Keratinocyte (primary cell): ENCODE measurements around the gene CNN1. TPM values are rescaled to one million over a fixed set of nuclear protein-coding genes. Genes with fewer than 3 reads are reported as not detected.

Source experiments
- DNase-seq: peaks from one replicate; pipeline ENCODE4 v3.0.0-alpha.2; 2011; ENCODE audit warnings: low read depth, missing footprints, low spot score
- FAIRE-seq: peaks from 2 replicates; lab custom pipeline; 2011; peaks lifted over from hg19 to GRCh38; lab: Jason Lieb, UNC
- H2AFZ ChIP-seq: 2 replicates; pipeline ENCODE4 v1.6.0; 2012; ENCODE audit warnings: low read length, control low read depth, inconsistent platforms; ENCODE audit not compliant: control insufficient read depth
- H3K27ac ChIP-seq: 2 replicates; pipeline ENCODE4 v1.5.1; 2011; ENCODE audit warnings: low read length; ENCODE audit not compliant: control insufficient read depth, insufficient read depth
- H3K27me3 ChIP-seq: 3 replicates; pipeline ENCODE4 v1.6.0; 2011; ENCODE audit warnings: low read length; ENCODE audit not compliant: control insufficient read depth, insufficient read depth; ENCODE audit errors: extremely low read depth
- H3K36me3 ChIP-seq, 2 experiments: 2 replicates in 1 of 2; 3 replicates in 1 of 2; pipeline ENCODE4 v1.5.1; 2011; ENCODE audit warnings: low read length in 2 of 2, mild to moderate bottlenecking in 1 of 2; ENCODE audit not compliant: control insufficient read depth in 2 of 2, insufficient read depth in 2 of 2; ENCODE audit errors: extremely low read depth in 1 of 2
- H3K4me1 ChIP-seq: 3 replicates; pipeline ENCODE4 v1.5.1; 2011; ENCODE audit warnings: low read length; ENCODE audit not compliant: control insufficient read depth, insufficient read depth; ENCODE audit errors: extremely low read depth
- H3K4me2 ChIP-seq: 3 replicates; pipeline ENCODE4 v1.6.0; 2011; ENCODE audit warnings: low read depth, low read length; ENCODE audit not compliant: control insufficient read depth, insufficient read depth; ENCODE audit errors: extremely low read depth
- H3K4me3 ChIP-seq, 3 experiments: fragments of 200-600 bp in 1 of 3; sonication (generic) in 1 of 3; 2 replicates in 2 of 3; 3 replicates in 1 of 3; pipeline ENCODE4 v1.5.1; 2011 to 2016; ENCODE audit warnings: low read length in 3 of 3, mild to moderate bottlenecking in 3 of 3, control low read depth in 2 of 3, inconsistent platforms in 1 of 3, low read depth in 1 of 3, mixed read lengths in 1 of 3, mixed run types in 1 of 3, moderate library complexity in 1 of 3; ENCODE audit not compliant: control insufficient read depth in 2 of 3, insufficient read depth in 2 of 3; ENCODE audit errors: extremely low read depth in 1 of 3
- H3K79me2 ChIP-seq: 2 replicates; pipeline ENCODE4 v1.6.0; 2012; ENCODE audit warnings: low read length; ENCODE audit not compliant: control insufficient read depth, insufficient read depth
- H3K9ac ChIP-seq: 3 replicates; pipeline ENCODE4 v1.6.0; 2011; ENCODE audit warnings: low read length; ENCODE audit not compliant: control insufficient read depth, insufficient read depth; ENCODE audit errors: extremely low read depth
- H3K9me1 ChIP-seq: 3 replicates; pipeline ENCODE4 v1.6.0; 2011; ENCODE audit warnings: low read length; ENCODE audit not compliant: control insufficient read depth, insufficient read depth; ENCODE audit errors: extremely low read depth
- H3K9me3 ChIP-seq: 2 replicates; pipeline ENCODE4 v1.5.1; 2012; ENCODE audit warnings: low read depth, low read length; ENCODE audit not compliant: control insufficient read depth
- H4K20me1 ChIP-seq: 3 replicates; pipeline ENCODE4 v1.6.0; 2011; ENCODE audit warnings: low read length; ENCODE audit not compliant: control insufficient read depth, insufficient read depth; ENCODE audit errors: extremely low read depth
- EZH2 ChIP-seq: IDR thresholded peaks from one replicate; pipeline ENCODE4 v1.6.1; 2012; ENCODE audit warnings: inconsistent platforms, mild to moderate bottlenecking, low read length, moderate library complexity
- dilution Hi-C: fragments of 300-500 bp; cut with MboI; formaldehyde crosslinking; loops from one replicate; pipeline ENCODE4 v1.7.0; 2020; ENCODE audit warnings: low sequenced_read_pairs; ENCODE audit not compliant: extremely low pct_ligation_motif_present
- polyA plus RNA-seq, 5 experiments: library from polyadenylated mRNA; depleted of rRNA in 3 of 5; stranded (reverse) in 3 of 5; stranded (forward) in 1 of 5; unstranded in 1 of 5; fragments of >200 nt; gene quantifications; 1 replicate in 1 of 5; 2 replicates in 3 of 5; 3 replicates in 1 of 5; pipeline versions ENCODE4 v1.2.1 to v1.2.3, GENCODE V29; 2011 to 2012; ENCODE audit warnings: missing spikeins in 2 of 5, low read depth in 1 of 5, low replicate concordance in 1 of 5
- TF ChIP-seq, protein P1 (sequence below), 3 experiments: IDR thresholded peaks in 1 of 3; conservative IDR thresholded peaks in 1 of 3; optimal IDR thresholded peaks in 1 of 3; 2 replicates in 2 of 3; 3 replicates in 1 of 3; pipeline versions ENCODE3 to v1.5.1; 2011; ENCODE audit warnings: low read length in 3 of 3, mild to moderate bottlenecking in 3 of 3, moderate library complexity in 2 of 3, control low read depth in 1 of 3, inconsistent platforms in 1 of 3; ENCODE audit not compliant: insufficient read depth in 2 of 3; ENCODE audit errors: extremely low read depth in 1 of 3

The CNN1 gene
- polyA plus RNA-seq, 1 donor (not counting 4 experiments of a cell fraction or from before 2014, with no cell fraction given) = not detected

DNA sequence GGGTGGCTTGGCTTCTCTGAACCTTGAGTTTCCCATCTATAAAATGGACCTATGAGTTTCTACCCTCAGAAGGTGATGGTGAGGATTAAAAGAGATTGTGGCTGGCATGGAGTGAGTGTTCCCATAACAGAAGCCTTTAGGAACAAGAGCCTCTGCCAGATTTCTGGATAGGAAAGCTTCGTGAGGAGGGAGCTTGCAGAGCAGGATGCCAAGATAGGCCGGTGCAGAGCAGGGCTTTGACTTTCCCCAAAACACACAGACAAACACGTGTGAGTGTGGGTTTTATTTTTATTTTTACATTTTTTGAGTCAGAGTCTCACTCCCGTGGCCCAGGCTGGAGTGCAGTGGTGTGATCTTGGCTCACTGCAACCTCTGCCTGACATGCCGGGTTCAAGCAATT lies 3.7 kb upstream of the CNN1 start:
- H3K36me3 ChIP-seq = no peaks in the 10 kb centered on the region
- no peaks in the 10 kb centered on the region for H3K9me3 ChIP-seq
- DNase-seq (no peak), FAIRE-seq (no peak)
- H2AFZ ChIP-seq = no peak overlapping the region
- dilution Hi-C loops = no loop called here
- H3K4me3 ChIP-seq = no peak overlapping the region
- TF ChIP-seq, protein P1, sequence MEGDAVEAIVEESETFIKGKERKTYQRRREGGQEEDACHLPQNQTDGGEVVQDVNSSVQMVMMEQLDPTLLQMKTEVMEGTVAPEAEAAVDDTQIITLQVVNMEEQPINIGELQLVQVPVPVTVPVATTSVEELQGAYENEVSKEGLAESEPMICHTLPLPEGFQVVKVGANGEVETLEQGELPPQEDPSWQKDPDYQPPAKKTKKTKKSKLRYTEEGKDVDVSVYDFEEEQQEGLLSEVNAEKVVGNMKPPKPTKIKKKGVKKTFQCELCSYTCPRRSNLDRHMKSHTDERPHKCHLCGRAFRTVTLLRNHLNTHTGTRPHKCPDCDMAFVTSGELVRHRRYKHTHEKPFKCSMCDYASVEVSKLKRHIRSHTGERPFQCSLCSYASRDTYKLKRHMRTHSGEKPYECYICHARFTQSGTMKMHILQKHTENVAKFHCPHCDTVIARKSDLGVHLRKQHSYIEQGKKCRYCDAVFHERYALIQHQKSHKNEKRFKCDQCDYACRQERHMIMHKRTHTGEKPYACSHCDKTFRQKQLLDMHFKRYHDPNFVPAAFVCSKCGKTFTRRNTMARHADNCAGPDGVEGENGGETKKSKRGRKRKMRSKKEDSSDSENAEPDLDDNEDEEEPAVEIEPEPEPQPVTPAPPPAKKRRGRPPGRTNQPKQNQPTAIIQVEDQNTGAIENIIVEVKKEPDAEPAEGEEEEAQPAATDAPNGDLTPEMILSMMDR (optimal IDR thresholded peaks at IDR 0.05 in 1 of 3, IDR thresholded peaks at IDR 0.05 in 1 of 3, conservative IDR thresholded peaks at IDR 0.05 in 1 of 3; ENCODE audit: extremely low read depth in 1 of 3, insufficient read depth in 2 of 3, low read length in 3 of 3) = no peak
- no peak for TF ChIP-seq EZH2
- H3K79me2 ChIP-seq = no peaks in the 10 kb centered on the region
- no peaks in the 10 kb centered on the region for H3K9me1 ChIP-seq
- H3K9ac ChIP-seq = no peak overlapping the region
- no peaks in the 10 kb centered on the region for H4K20me1 ChIP-seq
- no peak overlapping the region for H3K27ac ChIP-seq
- H3K27me3 ChIP-seq = peaks cover 5% of the 10 kb centered on the region
- no peak overlapping the region for H3K4me2 ChIP-seq
- peaks cover 14% of the 10 kb centered on the region for H3K4me1 ChIP-seq

DNA sequence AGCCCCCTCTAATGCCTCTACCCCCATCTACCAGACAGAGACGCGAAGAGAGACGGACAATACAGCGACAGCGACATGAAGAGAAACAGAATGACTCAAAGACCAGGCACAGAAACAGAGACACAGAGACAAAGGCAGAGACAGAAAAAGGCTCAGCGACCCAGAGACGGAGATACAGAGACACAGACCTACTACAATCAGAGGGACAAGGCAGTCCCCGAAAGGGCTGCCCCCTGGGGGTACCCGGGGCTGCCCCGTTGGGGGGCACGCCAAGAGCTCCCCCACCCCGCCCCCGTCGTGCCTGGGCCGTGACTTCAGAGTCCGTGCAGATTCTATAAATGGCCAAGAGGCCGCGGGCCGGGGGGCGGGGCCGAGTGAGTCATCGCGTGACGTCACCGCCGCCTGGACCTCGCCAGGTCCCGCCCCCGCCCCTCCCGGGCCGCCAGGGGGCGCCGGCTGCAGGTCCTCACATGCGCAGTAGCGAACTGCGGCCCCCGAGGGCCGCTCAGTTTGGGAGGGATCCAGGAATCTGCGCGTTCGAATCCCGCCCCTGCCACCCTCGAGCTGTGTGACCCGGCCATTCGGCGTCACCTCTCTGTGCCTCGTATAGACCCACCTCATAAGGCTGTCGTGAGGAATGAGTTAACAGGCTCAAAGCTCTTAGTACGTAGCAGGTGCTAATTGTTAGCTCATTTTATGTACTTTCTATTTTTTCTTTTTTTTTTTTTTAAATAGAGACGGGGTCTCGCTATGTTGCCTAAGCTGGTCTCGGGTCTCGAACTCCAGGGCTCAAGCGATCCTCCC lies 2.7 kb upstream of the CNN1 start:
- Histone ChIP-seq H2AFZ (peak overlapping the region; percentile 49), H4K20me1 (no peaks in the 10 kb centered on the region)
- FAIRE-seq = no peak

More for the DNA sequence above, 2.7 kb upstream of the CNN1 start:
- Histone ChIP-seq H3K9me1 (no peaks in the 10 kb centered on the region), H3K79me2 (no peaks in the 10 kb centered on the region), H3K27me3 (peaks cover 12% of the 10 kb centered on the region), H3K36me3 (no peaks in the 10 kb centered on the region), H3K4me3 (peak overlapping the region in 1 of 3 experiments; percentile 29), H3K9ac (peak overlapping the region; percentile 1), H3K4me2 (peak overlapping the region; percentile 62), H3K4me1 (peaks cover 14% of the 10 kb centered on the region), H3K9me3 (no peaks in the 10 kb centered on the region), H3K27ac (peak overlapping the region; percentile 22)
- no peak for TF ChIP-seq EZH2
- TF ChIP-seq, protein P1 (optimal IDR thresholded peaks at IDR 0.05 in 1 of 3, IDR thresholded peaks at IDR 0.05 in 1 of 3, conservative IDR thresholded peaks at IDR 0.05 in 1 of 3; ENCODE audit: extremely low read depth in 1 of 3, insufficient read depth in 2 of 3, low read length in 3 of 3) = peak; percentile 62 to 84 (median 77)
- DNase-seq = no peak
- dilution Hi-C loops = no loop called here
